ENCODE results near the gene NR0B2. TPM values are rescaled to one million over a fixed set of nuclear protein-coding genes. Genes with fewer than 3 reads are reported as not detected.

NR0B2 gene
- total RNA-seq, 1 donor from 2014 or later, result not detected

DNA sequence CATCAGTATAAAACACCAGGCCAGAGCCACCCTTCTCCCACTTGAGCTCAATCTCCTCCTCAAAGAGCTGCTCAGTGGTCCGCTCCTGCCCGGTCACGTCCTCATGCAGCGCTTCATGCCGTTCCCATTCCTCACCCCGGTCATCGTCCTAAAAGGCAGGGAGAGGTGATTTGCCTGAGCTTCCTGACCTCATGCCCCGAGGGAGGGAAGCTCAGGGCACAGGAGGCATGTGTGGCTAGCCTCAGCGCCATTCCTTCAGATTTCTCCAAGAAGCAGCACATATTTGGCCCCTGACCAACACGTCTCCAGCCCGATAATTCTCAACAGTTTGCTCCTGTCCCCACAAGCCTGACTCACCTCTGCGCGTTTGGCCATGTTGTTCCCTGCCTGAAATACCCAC lies 19.5 kb downstream of the NR0B2 start:
- peaks cover 25% of the 10 kb centered on the region for H3K4me1 ChIP-seq
- no peak overlapping the region for H3K27ac ChIP-seq
- no peaks in the 10 kb centered on the region for H3K9me3 ChIP-seq
- H3K4me3 ChIP-seq, result no peak overlapping the region
- TF ChIP-seq, protein P1, sequence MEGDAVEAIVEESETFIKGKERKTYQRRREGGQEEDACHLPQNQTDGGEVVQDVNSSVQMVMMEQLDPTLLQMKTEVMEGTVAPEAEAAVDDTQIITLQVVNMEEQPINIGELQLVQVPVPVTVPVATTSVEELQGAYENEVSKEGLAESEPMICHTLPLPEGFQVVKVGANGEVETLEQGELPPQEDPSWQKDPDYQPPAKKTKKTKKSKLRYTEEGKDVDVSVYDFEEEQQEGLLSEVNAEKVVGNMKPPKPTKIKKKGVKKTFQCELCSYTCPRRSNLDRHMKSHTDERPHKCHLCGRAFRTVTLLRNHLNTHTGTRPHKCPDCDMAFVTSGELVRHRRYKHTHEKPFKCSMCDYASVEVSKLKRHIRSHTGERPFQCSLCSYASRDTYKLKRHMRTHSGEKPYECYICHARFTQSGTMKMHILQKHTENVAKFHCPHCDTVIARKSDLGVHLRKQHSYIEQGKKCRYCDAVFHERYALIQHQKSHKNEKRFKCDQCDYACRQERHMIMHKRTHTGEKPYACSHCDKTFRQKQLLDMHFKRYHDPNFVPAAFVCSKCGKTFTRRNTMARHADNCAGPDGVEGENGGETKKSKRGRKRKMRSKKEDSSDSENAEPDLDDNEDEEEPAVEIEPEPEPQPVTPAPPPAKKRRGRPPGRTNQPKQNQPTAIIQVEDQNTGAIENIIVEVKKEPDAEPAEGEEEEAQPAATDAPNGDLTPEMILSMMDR (IDR thresholded peaks at IDR 0.05), result no peak
- TF ChIP-seq POLR2AphosphoS5 (IDR thresholded peaks at IDR 0.05; ENCODE audit: insufficient read depth in 1 of 2, low read depth in 1 of 2) (no peak), POLR2A (IDR thresholded peaks at IDR 0.05) (no peak)
- no peaks in the 10 kb centered on the region for H3K27me3 ChIP-seq
- intact Hi-C loops (cut with DNase I), result no loop called here
- no peak for DNase-seq (ENCODE audit: extremely low spot score in 2 of 2)
- peaks cover 0 to 62% of the 10 kb centered on the region in 2 donors for H3K36me3 ChIP-seq

DNA sequence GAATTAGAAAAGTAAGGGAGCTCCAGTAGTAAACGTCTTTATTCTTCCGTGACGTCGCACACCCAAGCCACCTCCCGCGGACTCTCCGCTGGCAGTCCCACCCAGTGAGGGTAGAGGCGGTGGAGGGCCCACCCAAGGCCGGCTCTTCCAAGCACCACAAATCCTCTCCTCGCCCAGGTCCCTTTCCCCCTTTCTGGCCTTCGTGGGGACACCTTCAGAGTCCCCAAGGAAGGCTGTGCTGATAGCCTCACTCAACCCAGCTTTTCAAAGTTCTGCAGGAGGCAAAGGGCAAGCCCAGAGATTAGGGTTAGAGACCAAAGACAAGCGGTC lies 23.3 kb downstream of the NR0B2 start:
- intact Hi-C loops (cut with DNase I), result no loop called here
- no peak for DNase-seq (ENCODE audit: extremely low spot score in 2 of 2)

DNA sequence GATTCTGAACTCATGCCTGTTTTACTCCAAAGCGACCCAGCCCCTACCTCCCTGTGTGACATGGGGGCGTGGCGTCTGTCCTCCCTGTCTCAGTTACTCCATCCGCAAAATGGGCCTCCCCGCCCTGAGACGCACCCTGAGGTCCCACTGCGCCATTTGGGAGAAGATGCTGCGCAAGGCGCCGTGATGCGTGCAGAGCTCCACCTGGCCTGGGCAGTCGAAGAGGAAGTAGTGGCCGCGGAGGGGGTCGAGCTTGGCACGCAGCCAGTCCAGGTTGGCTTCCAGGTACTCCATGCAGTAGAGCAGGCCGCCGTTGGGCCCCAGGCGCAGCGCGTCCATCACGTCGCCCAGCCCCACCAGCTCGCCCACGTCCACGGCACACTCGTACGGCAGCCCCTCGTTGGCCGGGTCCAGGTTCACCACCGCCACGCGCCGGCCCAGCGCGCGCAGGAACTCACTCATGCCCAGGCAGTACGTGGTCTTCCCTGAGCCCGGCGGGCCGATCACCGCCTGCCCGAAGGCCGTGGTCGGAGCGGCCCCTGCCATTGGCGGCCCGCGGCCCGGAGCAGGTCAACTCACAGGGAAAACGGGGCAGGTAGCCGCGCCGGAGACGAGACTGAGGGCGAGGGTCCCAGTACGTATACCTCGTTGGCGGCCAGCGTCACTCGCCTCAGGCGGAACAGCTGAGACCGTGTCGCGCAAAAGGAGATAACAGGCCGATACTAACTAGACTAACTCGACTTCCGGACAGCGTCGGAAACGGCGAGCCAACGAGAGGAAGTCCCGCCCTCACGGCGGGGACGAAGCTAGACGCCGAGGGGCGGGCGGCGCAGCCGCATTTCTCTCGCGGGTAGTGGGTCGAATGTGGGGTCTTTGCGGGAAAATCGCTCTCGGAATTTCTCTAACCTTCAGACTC lies 24.0 kb downstream of the NR0B2 start, which contains the start of gene GPN2:
GPN2 (minus strand) TSS at position 733 of the 916 bp plus-strand sequence; CDS start at position 546, 187 bp downstream.
- Histone ChIP-seq H3K4me1 (peaks cover 23% of the 10 kb centered on the region), H3K9me3 (no peaks in the 10 kb centered on the region), H3K27me3 (no peaks in the 10 kb centered on the region), H3K4me3 (peak within 1 kb of the TSS; percentile 77 to 81), H3K27ac (peak within 1 kb of the TSS; percentile 78), H3K36me3 (peaks cover 3 to 59% of the 10 kb centered on the region in 2 donors)
- no peak for DNase-seq (ENCODE audit: extremely low spot score in 2 of 2)
- TF ChIP-seq POLR2A (IDR thresholded peaks at IDR 0.05), result no peak
- peak; percentile 81 to 85 for TF ChIP-seq POLR2AphosphoS5 (IDR thresholded peaks at IDR 0.05; ENCODE audit: insufficient read depth in 1 of 2, low read depth in 1 of 2)
- intact Hi-C loops (cut with DNase I), result no loop called here

More for the DNA sequence above, 23.3 kb downstream of the NR0B2 start:
- TF ChIP-seq, protein P1 (IDR thresholded peaks at IDR 0.05), result no peak
- no peak for TF ChIP-seq POLR2A (IDR thresholded peaks at IDR 0.05)
- no peak for TF ChIP-seq POLR2AphosphoS5 (IDR thresholded peaks at IDR 0.05; ENCODE audit: insufficient read depth in 1 of 2, low read depth in 1 of 2)
- H3K9me3 ChIP-seq, result no peaks in the 10 kb centered on the region
- H3K27ac ChIP-seq, result peak overlapping the region; percentile 78
- H3K36me3 ChIP-seq, result peaks cover 3 to 58% of the 10 kb centered on the region in 2 donors
- no peaks in the 10 kb centered on the region for H3K27me3 ChIP-seq
- peak overlapping the region; percentile 77 to 81 for H3K4me3 ChIP-seq
- H3K4me1 ChIP-seq, result peaks cover 23% of the 10 kb centered on the region

DNA sequence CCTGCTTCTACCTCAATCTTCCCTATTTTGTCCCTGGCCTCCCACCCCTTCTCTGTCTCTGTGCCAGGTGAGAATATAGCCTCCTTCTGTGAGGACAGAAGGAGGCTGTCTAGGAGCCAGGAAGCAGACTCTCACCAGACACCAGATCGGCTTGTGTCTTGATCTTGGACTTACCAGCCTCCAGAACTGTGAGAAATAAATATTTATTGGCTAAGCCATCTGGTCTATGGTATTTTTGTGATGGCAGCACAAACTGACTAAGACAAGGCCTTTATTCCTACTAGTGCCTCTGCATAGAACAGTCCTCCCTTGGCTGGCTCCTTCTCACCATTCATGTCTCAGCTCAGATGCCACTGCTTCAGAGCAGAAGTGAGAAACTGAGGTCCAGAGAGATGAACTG lies 25.5 kb downstream of the NR0B2 start:
- H3K4me3 ChIP-seq, result no peak overlapping the region
- H3K4me1 ChIP-seq, result peaks cover 23% of the 10 kb centered on the region
- intact Hi-C loops (cut with DNase I), result no loop called here
- peaks cover 3 to 61% of the 10 kb centered on the region in 2 donors for H3K36me3 ChIP-seq
- no peak for DNase-seq (ENCODE audit: extremely low spot score in 2 of 2)
- H3K27ac ChIP-seq, result no peak overlapping the region
- H3K27me3 ChIP-seq, result no peaks in the 10 kb centered on the region
- TF ChIP-seq, protein P1 (IDR thresholded peaks at IDR 0.05), result no peak
- TF ChIP-seq POLR2A (IDR thresholded peaks at IDR 0.05), result no peak
- TF ChIP-seq POLR2AphosphoS5 (IDR thresholded peaks at IDR 0.05; ENCODE audit: insufficient read depth in 1 of 2, low read depth in 1 of 2), result no peak
- no peaks in the 10 kb centered on the region for H3K9me3 ChIP-seq

DNA sequence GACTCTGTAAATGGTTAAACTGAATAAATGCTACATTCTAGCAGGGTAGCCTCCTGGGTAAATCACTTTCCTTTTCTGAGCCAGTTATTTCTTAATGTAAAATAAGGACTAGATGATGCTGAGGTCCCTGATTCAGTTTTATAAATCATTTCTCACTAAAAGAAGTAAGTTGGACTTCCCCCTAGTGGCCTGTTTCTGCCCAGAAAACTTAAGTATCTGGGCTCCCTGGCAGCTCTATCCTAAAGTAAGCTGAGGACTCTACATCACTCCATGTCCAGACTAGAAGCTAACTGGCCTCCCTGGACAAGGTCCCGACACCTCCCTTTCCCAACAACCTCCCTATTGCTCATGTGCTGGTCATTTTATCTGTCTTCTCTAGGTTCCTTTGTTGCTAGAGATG lies 26.6 kb downstream of the NR0B2 start:
- intact Hi-C loops (cut with DNase I), result no loop called here
- Histone ChIP-seq H3K27me3 (no peaks in the 10 kb centered on the region), H3K27ac (no peak overlapping the region), H3K4me1 (peaks cover 23% of the 10 kb centered on the region), H3K9me3 (no peaks in the 10 kb centered on the region), H3K36me3 (peaks cover 3 to 61% of the 10 kb centered on the region in 2 donors), H3K4me3 (no peak overlapping the region)
- TF ChIP-seq POLR2AphosphoS5 (IDR thresholded peaks at IDR 0.05; ENCODE audit: insufficient read depth in 1 of 2, low read depth in 1 of 2), result no peak
- no peak for DNase-seq (ENCODE audit: extremely low spot score in 2 of 2)

All from vagina (tissue), 2 donors.